GM10847 (cell line): ENCODE measurements around the gene FAM229B.
A peak's percentile ranks its signal among the peaks of the same experiment; 100 is the strongest.

Experiments used
- POLR2A ChIP-seq: IDR thresholded peaks from 2 replicates; pipeline ENCODE4 v1.6.1; 2011; ENCODE audit not compliant: insufficient read length; ENCODE audit errors: extremely low read depth

Gene FAM229B, protein sequence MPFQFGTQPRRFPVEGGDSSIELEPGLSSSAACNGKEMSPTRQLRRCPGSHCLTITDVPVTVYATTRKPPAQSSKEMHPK

GRCh38 chr6:112087136-112087911 is at the start of gene FAM229B, which contains the start of gene TUBE1:
FAM229B (plus strand) TSS chr6:112087591; CDS start chr6:112099284, 11,693 bp downstream.
TUBE1 (minus strand) TSS chr6:112087482; CDS start chr6:112087434, 48 bp downstream.
- peak; percentile 60 for TF ChIP-seq POLR2A

- TF ChIP-seq POLR2A: no peak
Observed at GRCh38 chr6:112037783-112038216, 49.6 kb upstream of the FAM229B start.

DNA sequence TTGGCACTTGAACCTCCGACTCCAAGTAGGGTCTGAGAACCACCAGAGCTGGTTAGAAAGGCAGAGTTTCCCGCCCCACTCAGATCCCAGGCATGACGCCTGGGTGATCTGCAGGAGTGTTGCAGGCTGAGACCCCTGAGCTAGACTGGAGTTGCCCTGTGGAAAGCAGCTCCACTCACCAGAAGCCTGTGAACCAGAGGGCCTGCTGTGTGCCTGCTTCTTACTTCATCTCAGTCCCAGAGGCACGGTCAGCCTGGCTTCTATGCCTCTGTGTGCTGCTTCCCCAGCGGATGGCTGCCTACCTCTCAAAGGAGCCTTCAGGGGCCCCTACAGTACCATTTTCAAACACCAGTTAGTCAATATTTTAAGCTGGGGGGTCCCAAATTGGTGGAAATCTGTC is 49.1 kb upstream of the FAM229B start:
- no peak for TF ChIP-seq POLR2A

DNA sequence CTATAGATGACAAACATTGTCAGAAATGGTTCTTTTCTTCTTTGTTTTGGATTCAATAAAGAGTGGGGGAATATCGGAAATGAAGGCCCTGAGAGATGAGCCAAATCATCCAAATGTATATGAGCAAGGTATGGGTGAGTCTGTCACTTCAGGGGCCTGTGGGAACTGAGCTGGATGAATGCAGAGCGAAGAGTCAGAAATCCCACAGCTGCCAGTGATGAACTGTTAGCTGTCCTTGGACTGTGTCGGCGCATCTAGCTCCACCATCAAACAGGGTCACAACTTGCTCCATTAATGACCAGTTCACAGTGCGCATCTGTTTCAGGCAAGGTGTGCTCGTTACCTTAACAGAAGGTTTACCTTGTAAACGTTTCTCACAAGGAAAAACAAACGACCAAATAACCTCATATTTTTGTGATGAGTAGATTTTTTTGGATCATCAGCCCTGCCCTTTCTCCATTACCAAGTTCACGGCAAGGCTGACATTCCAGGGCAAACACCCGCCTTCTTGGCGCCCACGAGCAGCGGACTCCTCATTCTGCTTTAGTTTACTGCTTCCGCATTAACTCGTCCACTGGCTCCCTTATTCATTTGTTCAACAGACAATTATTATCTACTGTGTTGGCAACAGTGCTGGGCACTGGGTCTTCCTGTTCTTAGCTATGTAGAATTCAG is 48.5 kb upstream of the FAM229B start:
- no peak for TF ChIP-seq POLR2A

- TF ChIP-seq POLR2A: no peak
Observed at GRCh38 chr6:112039431-112039770, 48.0 kb upstream of the FAM229B start.

DNA sequence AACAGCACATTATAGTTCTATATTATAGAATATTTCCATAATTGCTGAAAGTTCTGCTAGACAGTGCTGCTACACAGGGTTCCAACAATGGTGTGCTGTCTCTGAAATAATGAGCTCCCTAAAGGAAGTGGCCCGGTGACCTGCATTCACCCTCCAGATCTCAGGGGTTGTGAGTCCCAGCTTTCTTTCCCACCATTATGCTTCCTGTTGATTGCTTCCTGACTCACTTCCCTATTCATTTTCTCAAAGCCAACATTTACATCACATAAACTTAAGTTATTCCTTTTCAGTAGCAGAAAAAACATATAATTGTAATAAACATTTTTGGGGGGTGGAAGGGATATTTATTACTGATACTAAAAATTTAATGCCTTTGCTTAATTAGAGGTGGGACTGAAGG is 46.4 kb upstream of the FAM229B start:
- no peak for TF ChIP-seq POLR2A

GRCh38 chr6:112041535-112041934 is 45.9 kb upstream of the FAM229B start:
- no peak for TF ChIP-seq POLR2A

DNA sequence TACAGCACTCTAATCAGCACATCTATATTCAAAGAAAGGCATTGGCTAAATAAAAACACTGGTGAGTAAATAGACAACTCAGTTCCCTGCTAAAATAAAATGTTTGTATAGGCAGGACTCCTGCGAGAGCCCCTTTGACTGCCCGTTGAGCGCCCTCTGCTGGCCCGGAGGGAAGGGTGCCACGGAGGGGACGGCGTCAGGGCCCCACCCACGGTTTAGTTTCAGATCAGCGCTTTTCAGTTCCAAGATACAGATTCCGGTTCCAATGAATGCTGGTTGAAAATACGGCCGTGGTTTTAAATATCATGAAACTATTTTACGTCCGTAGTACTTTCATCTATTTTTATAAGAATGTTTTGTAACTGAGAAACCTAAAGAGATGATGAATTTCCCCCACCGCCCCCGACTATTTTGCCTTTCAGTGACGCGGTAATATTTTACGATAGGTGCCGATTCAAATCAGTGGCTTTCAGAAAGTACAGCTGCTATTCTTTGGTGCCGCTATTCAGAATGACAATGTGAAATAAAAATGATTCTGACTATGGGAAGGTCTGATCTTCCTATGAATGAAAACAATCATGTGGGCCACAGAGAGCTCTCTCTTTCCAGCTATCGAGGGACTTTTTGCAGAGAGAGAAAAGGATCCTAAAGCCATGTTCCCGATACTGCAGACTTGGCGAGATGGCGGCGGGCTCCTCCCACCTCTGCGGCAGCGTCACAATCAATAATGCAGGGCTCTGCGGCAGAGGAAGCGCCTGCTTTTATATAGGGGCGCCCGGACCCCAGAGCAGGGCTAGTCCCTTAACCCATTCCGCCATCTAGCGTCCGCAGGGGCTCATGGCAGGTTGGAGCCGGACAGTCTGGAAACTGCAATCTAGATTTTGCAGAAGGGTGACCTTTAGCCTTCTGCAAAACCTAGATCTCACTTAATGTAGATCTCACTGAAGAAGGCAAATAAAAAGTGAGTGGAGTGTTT is 44.1 kb upstream of the FAM229B start:
- TF ChIP-seq POLR2A: no peak

DNA sequence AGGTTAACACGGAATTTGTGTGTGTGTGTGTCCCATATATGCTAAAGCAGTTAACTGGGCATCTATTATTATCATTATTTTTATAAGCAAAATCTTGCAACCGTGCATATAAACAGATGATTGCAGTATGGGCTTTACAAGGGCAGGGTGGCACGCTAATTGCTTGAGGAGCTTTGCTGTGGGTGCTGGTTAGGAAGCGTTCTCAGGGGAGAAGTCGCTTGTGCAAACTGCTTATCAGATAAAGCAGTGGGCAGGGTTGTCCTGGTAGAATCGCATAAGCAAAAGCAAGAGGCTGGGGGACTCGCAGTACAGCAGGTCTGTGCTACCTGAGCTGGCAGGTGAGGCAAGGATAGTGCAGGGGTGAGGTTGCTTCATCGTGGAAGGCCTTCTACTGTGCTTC is 43.2 kb upstream of the FAM229B start:
- TF ChIP-seq POLR2A: no peak

- no peak for TF ChIP-seq POLR2A
Observed at GRCh38 chr6:112044856-112045255, 42.5 kb upstream of the FAM229B start.

DNA sequence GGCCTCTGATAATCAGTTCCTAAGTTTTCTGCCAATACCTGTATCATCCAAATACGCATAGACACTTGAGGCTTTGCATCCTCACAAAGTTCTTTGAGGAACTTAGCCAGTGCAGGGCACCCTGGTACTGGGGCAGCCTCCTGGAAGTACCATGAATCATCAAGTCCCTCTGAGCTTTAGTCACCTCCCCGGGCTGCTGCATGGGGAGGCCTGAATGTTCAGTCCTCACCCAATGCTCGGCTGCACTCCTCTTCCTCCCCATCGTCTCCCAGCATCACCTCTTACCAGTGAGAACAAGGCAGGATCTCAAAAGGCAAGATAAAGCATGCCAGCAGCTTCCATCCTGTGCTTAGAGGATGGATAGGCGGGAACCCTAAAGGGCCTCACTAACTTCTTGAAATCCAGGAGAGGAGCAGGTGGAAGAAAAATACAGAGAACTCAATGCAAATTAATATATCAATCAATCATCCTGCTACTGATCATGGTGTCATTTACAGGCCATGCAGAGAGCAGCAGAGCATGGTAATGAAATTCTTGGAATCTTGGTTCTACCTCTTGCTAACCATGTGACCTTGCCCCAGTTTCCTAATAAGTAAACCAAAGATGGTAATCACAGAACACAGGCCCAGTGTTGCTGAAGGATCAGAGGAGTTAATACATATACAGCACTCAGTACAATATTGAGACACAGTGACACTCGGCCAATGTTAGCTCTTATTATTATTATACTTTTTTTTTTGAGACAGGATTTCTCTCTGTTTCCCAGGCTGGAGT is 38.2 kb upstream of the FAM229B start:
- no peak for TF ChIP-seq POLR2A

- TF ChIP-seq POLR2A: no peak
Observed at GRCh38 chr6:112049996-112050395, 37.4 kb upstream of the FAM229B start.

- TF ChIP-seq POLR2A: no peak
Observed at GRCh38 chr6:112050429-112050828, 37.0 kb upstream of the FAM229B start.

DNA sequence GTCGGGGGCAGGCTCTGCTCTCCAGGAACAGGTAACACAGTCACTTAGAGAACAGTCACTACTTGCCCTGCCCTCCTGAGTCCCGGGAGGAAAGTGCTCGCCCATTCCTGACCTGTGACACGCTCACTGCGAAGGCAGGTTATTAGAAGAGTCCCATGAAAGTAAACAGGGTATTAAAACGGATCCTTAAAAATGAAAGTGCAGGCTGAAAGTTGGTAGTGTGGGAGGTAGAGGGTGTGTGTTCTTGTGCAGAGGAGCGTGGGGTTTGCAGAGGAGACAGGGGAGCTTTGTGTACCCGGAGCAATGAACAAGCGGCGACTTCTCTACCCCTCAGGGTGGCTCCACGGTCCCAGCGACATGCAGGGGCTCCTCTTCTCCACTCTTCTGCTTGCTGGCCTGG is 33.4 kb upstream of the FAM229B start, which contains the start of gene CCN6:
TSS of gene CCN6 (plus strand) at position 104 of the 400 bp plus-strand sequence. CDS start at position 358, 254 bp downstream.
- TF ChIP-seq POLR2A: no peak
